C4-2B (cell line): ENCODE data around the gene SND1.

ENCODE experiments used
- H3K27ac ChIP-seq: fragments of 450-650 bp; 2 replicates; pipeline ENCODE4 v1.5.1; 2017
- CTCF ChIP-seq: fragments of 450-650 bp; conservative IDR thresholded peaks from 2 replicates; pipeline ENCODE4 v1.5.1; 2017; ENCODE audit warnings: mild to moderate bottlenecking
- ZFX ChIP-seq: fragments of 450-650 bp; IDR thresholded peaks from 2 replicates; pipeline ENCODE4 v1.6.1; 2017

Gene SND1

GRCh38 chr7:127705461-127705959, 53.5 kb downstream of the SND1 start:
- H3K27ac ChIP-seq: no peak overlapping the region
- TF ChIP-seq CTCF (no peak), ZFX (no peak)

GRCh38 chr7:127706766-127707165, 54.8 kb downstream of the SND1 start:
- TF ChIP-seq CTCF: no peak
- no peak for TF ChIP-seq ZFX
- no peak overlapping the region for H3K27ac ChIP-seq

- H3K27ac ChIP-seq: no peak overlapping the region
- TF ChIP-seq CTCF: no peak
- TF ChIP-seq ZFX: no peak
Measured at GRCh38 chr7:127708201-127708600, 56.2 kb downstream of the SND1 start.

GRCh38 chr7:127708788-127709187, 56.8 kb downstream of the SND1 start:
- TF ChIP-seq ZFX: no peak
- peak; percentile 89 for TF ChIP-seq CTCF
- H3K27ac ChIP-seq: no peak overlapping the region

DNA sequence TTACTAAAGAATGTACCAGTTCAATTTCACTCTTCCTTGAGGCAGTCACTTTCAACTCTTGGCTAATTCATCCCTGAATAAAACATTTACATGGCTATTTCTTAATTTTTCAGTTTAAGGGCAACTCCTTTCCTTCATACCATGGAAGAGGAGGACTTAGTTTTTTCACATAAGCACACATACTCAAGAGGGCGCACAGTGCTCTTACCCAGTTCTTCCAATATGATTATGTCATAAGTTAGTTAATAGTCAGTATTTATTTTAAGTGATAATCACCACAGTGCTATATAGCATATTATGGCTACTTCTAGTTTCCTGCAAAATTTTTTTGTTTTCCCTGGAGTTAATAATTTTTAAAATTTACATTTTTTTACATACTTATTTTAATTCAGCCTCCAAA, 58.6 kb downstream of the SND1 start:
- no peak for TF ChIP-seq ZFX
- TF ChIP-seq CTCF: no peak
- no peak overlapping the region for H3K27ac ChIP-seq

- no peak for TF ChIP-seq ZFX
- TF ChIP-seq CTCF: no peak
- no peak overlapping the region for H3K27ac ChIP-seq
Measured at GRCh38 chr7:127711872-127712271, 59.9 kb downstream of the SND1 start.

DNA sequence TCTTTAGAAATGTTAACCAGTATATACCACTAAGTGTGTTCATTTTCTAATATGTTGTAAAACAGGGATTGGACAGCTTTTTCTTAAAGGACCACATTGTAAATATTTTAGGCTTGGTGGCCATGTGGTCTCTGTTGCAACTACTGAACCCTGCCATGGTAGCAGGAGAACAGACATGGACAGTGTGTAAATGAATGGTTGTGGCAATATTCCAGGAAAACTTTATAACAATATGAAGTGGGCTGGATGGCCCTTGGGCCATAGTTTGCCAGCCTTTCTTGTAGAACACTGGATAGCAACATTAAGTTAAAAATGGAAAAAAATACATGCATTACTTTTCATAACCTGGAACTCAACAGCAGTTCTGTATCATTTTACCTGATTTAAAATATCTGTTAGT, 61.0 kb downstream of the SND1 start:
- H3K27ac ChIP-seq: no peak overlapping the region
- TF ChIP-seq ZFX: no peak
- no peak for TF ChIP-seq CTCF
